K562 (cell line): ENCODE data around the gene KLC1. TPM values are rescaled to one million over a fixed set of nuclear protein-coding genes. Genes with fewer than 3 reads are reported as not detected.

Experiments
- BACH1 ChIP-seq: fragments of 200-800 bp; sonication (Bioruptor generic); IDR thresholded peaks from 2 replicates; pipeline ENCODE4 v1.6.1; 2016; ENCODE audit warnings: missing genetic modification characterization, missing compliant biosample characterization
- CBX1 ChIP-seq: sonication (generic); IDR thresholded peaks from 2 replicates; pipeline ENCODE4 v1.6.1; 2016; ENCODE audit warnings: antibody characterized with exemption, low read depth, mild to moderate bottlenecking
- DPF2 ChIP-seq: fragments of 450-650 bp; IDR thresholded peaks from 2 replicates; pipeline ENCODE4 v1.6.1; 2016
- EP400 ChIP-seq: fragments of 450-650 bp; IDR thresholded peaks from 2 replicates; pipeline ENCODE4 v1.6.1; 2017; ENCODE audit warnings: antibody characterized with exemption, mild to moderate bottlenecking, moderate library complexity
- ETV1 ChIP-seq: fragments of 450-650 bp; conservative IDR thresholded peaks from 2 replicates; pipeline ENCODE4 v1.6.1; 2016; ENCODE audit warnings: missing genetic modification characterization, control low read depth, low read depth, missing compliant biosample characterization
- NEUROD1 ChIP-seq: fragments of 150-350 bp; IDR thresholded peaks from 2 replicates; pipeline ENCODE4 v1.6.1; 2014; ENCODE audit warnings: borderline replicate concordance, low read length, low read depth; ENCODE audit not compliant: partially characterized antibody
- POU5F1 ChIP-seq: fragments of 150-350 bp; IDR thresholded peaks from 2 replicates; pipeline ENCODE4 v1.6.1; 2014; ENCODE audit warnings: borderline replicate concordance, low read length, low read depth, mild to moderate bottlenecking; ENCODE audit not compliant: partially characterized antibody
- RAD21 ChIP-seq, 2 experiments: fragments of 250-450 bp in 1 of 2; fragments of 450-650 bp in 1 of 2; sonication (Bioruptor Pico) in 1 of 2; formaldehyde crosslinking in 1 of 2; IDR thresholded peaks in 1 of 2; conservative IDR thresholded peaks in 1 of 2; 2 replicates each; pipeline versions ENCODE4 v1.4.0 to v1.8.0; 2020 to 2022; ENCODE audit warnings: mild to moderate bottlenecking in 2 of 2, moderate library complexity in 1 of 2
- SIN3A ChIP-seq, 2 experiments: fragments of 150-350 bp in 1 of 2; IDR thresholded peaks; 2 replicates each; pipeline ENCODE4 v1.6.1; 2011 to 2016; ENCODE audit warnings: borderline replicate concordance in 2 of 2, low read depth in 2 of 2, low read length in 2 of 2, mild to moderate bottlenecking in 2 of 2, moderate library complexity in 2 of 2; ENCODE audit not compliant: control insufficient read depth in 1 of 2
- TCFL5 ChIP-seq: fragments of 250-450 bp; sonication (Bioruptor Pico); conservative IDR thresholded peaks from 2 replicates; pipeline ENCODE4 v1.6.1; 2021; ENCODE audit warnings: mild to moderate bottlenecking, moderate library complexity, matching md5 sums
- ZC3H4 ChIP-seq: sonication (generic); formaldehyde crosslinking; IDR thresholded peaks from 2 replicates; pipeline ENCODE4 v1.9.0; 2021; ENCODE audit warnings: missing genetic modification reagents, borderline replicate concordance
- ZNF75A ChIP-seq: fragments of 450-650 bp; formaldehyde crosslinking; IDR thresholded peaks from 2 replicates; pipeline ENCODE4 v1.4.0; 2020; ENCODE audit warnings: mild to moderate bottlenecking
- polyA plus RNA-seq, 8 experiments: library from polyadenylated mRNA; depleted of rRNA in 4 of 8; stranded (reverse) in 5 of 8; unstranded in 3 of 8; fragments of >200 nt; fragmentation: Nextera tagmentation in 2 of 8; fragmentation: Illumina TruSeq in 1 of 8; extraction: Ambion mirVana in 2 of 8; extraction: Trizol in 1 of 8; gene quantifications; 2 replicates each; pipeline versions ENCODE4 v1.2.1 to v1.2.3, GENCODE V29; 2011 to 2014; ENCODE audit warnings: inconsistent platforms in 1 of 8, missing spikeins in 1 of 8
- total RNA-seq, 7 experiments: library from RNA; depleted of rRNA in 6 of 7; stranded (reverse); fragments of >200 nt in 6 of 7; fragmentation: Illumina TruSeq in 2 of 7; extraction: Trizol in 2 of 7; gene quantifications; 2 replicates each; pipeline versions ENCODE4 v1.2.1 to v1.2.3, GENCODE V29; 2011 to 2021; ENCODE audit warnings: low replicate concordance in 1 of 7
- TF ChIP-seq, protein P1 (sequence below), 2 experiments: fragments of 450-650 bp in 1 of 2; sonication (generic) in 1 of 2; formaldehyde crosslinking in 1 of 2; IDR thresholded peaks; 2 replicates each; pipeline versions ENCODE4 v1.7.1 to v1.9.0; 2016 to 2022; ENCODE audit warnings: inconsistent platforms in 1 of 2, mild to moderate bottlenecking in 1 of 2, missing genetic modification reagents in 1 of 2
- TF ChIP-seq, protein P2 (sequence below): IDR thresholded peaks from 2 replicates; pipeline ENCODE4 v1.6.1; 2011; ENCODE audit warnings: borderline replicate concordance, low read depth, mild to moderate bottlenecking, moderate library complexity, low read length; ENCODE audit not compliant: insufficient read depth, poor library complexity, severe bottlenecking

Gene KLC1
- total and polyA plus RNA-seq, 9 of the 15 experiments (the other 6 are each of a cell fraction or from before 2014, with no cell fraction given) = 4.9 to 134 (median 54.8) TPM

DNA sequence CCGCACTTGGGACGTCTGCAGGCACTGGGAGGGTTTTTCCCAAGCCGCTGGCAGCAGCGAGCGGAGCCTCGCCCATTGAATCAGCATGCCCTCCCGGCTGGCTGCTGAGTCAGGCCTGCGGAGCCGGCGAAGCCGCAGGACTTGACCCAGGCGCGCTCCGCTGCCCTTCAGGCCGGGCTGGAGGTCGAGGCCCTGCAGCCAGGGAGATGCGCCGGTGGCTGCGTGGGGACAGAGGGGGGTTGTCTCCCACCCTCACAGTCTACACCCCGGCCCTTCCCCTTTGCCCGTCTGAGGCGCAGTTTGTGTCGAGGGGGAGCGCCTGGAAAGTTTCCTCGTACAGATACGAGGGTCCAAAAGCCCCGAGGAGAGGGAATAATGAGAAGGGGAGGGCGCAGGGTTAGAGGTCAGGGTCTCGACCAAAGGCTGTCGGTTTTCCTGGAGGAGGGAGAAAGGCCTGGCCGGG is 759 bp upstream of the KLC1 start (continued):
- peak in 1 of 2 experiments; percentile 13; a peak in 1 of 4 replicates for TF ChIP-seq SIN3A (IDR thresholded peaks at IDR 0.05; ENCODE audit: borderline replicate concordance in 2 of 2, control insufficient read depth in 1 of 2, low read depth in 2 of 2, low read length in 2 of 2)
- no peak for TF ChIP-seq RAD21 (CRISPR knock-in tag; conservative IDR thresholded peaks at IDR 0.05 in 1 of 2, IDR thresholded peaks at IDR 0.05 in 1 of 2)
- 0 out of 2 replicates have a peak, but pooled peaks have one; percentile 8 for TF ChIP-seq DPF2
- 0 out of 2 replicates have a peak, but pooled peaks have one; percentile 43 for TF ChIP-seq EP400
- no peak for TF ChIP-seq ZC3H4 (CRISPR knock-in tag)
- no peak for TF ChIP-seq ETV1 (tag)
- TF ChIP-seq, protein P1, sequence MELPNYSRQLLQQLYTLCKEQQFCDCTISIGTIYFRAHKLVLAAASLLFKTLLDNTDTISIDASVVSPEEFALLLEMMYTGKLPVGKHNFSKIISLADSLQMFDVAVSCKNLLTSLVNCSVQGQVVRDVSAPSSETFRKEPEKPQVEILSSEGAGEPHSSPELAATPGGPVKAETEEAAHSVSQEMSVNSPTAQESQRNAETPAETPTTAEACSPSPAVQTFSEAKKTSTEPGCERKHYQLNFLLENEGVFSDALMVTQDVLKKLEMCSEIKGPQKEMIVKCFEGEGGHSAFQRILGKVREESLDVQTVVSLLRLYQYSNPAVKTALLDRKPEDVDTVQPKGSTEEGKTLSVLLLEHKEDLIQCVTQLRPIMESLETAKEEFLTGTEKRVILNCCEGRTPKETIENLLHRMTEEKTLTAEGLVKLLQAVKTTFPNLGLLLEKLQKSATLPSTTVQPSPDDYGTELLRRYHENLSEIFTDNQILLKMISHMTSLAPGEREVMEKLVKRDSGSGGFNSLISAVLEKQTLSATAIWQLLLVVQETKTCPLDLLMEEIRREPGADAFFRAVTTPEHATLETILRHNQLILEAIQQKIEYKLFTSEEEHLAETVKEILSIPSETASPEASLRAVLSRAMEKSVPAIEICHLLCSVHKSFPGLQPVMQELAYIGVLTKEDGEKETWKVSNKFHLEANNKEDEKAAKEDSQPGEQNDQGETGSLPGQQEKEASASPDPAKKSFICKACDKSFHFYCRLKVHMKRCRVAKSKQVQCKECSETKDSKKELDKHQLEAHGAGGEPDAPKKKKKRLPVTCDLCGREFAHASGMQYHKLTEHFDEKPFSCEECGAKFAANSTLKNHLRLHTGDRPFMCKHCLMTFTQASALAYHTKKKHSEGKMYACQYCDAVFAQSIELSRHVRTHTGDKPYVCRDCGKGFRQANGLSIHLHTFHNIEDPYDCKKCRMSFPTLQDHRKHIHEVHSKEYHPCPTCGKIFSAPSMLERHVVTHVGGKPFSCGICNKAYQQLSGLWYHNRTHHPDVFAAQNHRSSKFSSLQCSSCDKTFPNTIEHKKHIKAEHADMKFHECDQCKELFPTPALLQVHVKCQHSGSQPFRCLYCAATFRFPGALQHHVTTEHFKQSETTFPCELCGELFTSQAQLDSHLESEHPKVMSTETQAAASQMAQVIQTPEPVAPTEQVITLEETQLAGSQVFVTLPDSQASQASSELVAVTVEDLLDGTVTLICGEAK (IDR thresholded peaks at IDR 0.05) = no peak
- TF ChIP-seq, protein P1 (CRISPR knock-in tag; IDR thresholded peaks at IDR 0.05) = no peak
- no peak for TF ChIP-seq ZNF75A
- peak; percentile 61; the same call in 1 of the 2 replicates for TF ChIP-seq BACH1 (tag)
- TF ChIP-seq CBX1 = no peak
- no peak for TF ChIP-seq TCFL5
- TF ChIP-seq, protein P2, sequence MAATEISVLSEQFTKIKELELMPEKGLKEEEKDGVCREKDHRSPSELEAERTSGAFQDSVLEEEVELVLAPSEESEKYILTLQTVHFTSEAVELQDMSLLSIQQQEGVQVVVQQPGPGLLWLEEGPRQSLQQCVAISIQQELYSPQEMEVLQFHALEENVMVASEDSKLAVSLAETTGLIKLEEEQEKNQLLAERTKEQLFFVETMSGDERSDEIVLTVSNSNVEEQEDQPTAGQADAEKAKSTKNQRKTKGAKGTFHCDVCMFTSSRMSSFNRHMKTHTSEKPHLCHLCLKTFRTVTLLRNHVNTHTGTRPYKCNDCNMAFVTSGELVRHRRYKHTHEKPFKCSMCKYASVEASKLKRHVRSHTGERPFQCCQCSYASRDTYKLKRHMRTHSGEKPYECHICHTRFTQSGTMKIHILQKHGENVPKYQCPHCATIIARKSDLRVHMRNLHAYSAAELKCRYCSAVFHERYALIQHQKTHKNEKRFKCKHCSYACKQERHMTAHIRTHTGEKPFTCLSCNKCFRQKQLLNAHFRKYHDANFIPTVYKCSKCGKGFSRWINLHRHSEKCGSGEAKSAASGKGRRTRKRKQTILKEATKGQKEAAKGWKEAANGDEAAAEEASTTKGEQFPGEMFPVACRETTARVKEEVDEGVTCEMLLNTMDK = no peak
- no peak for TF ChIP-seq POU5F1
- TF ChIP-seq NEUROD1 = peak; percentile 9
